HepG2 (cell line): ENCODE data around the gene MCM3. TPM values are rescaled to one million over a fixed set of nuclear protein-coding genes. Genes with fewer than 3 reads are reported as not detected.

ENCODE experiments used
- ASH2L ChIP-seq: fragments of 300-600, 200-600 bp; sonication (generic); IDR thresholded peaks from 2 replicates; pipeline ENCODE4 v1.7.0; 2017; ENCODE audit warnings: low read depth, mild to moderate bottlenecking, moderate library complexity, mixed read lengths, low read length; ENCODE audit not compliant: insufficient read length
- CBFB ChIP-seq: sonication (generic); formaldehyde crosslinking; IDR thresholded peaks from 2 replicates; pipeline ENCODE4 v1.4.0; 2020; ENCODE audit warnings: missing genetic modification reagents
- CCDC6 ChIP-seq: sonication (generic); formaldehyde crosslinking; IDR thresholded peaks from 2 replicates; pipeline ENCODE4 v1.8.1; 2022; ENCODE audit warnings: mild to moderate bottlenecking, missing genetic modification reagents, moderate library complexity
- CHD4 ChIP-seq: fragments of 200-600 bp; sonication (generic); IDR thresholded peaks from 2 replicates; pipeline ENCODE4 v1.7.0; 2017; ENCODE audit warnings: mild to moderate bottlenecking, low read length, borderline replicate concordance
- DPF2 ChIP-seq: sonication (generic); formaldehyde crosslinking; IDR thresholded peaks from 2 replicates; pipeline ENCODE4 v1.4.0; 2020; ENCODE audit warnings: mild to moderate bottlenecking, low read depth, missing genetic modification reagents, borderline replicate concordance
- KDM5A ChIP-seq: fragments of 200-600 bp; sonication (generic); IDR thresholded peaks from 2 replicates; pipeline ENCODE4 v1.7.0; 2018; ENCODE audit warnings: antibody characterized with exemption, mild to moderate bottlenecking, low read length, borderline replicate concordance
- NFIB ChIP-seq: sonication (generic); formaldehyde crosslinking; IDR thresholded peaks from 2 replicates; pipeline ENCODE4 v1.9.0; 2021; ENCODE audit warnings: missing genetic modification reagents, mild to moderate bottlenecking, borderline replicate concordance
- NFIC ChIP-seq: IDR thresholded peaks from 2 replicates; pipeline ENCODE4 v1.6.1; 2012; ENCODE audit warnings: mild to moderate bottlenecking, low read length, inconsistent platforms
- POLR2G ChIP-seq: fragments of 200-400 bp; formaldehyde crosslinking; IDR thresholded peaks from 2 replicates; pipeline ENCODE4 v1.6.1; 2018; ENCODE audit warnings: mild to moderate bottlenecking, low read depth, low read length, moderate library complexity
- PRDM15 ChIP-seq: sonication (generic); formaldehyde crosslinking; IDR thresholded peaks from 2 replicates; pipeline ENCODE4 v1.4.0; 2020; ENCODE audit warnings: missing genetic modification reagents
- RBM22 ChIP-seq: fragments of 200-400 bp; formaldehyde crosslinking; optimal IDR thresholded peaks from 2 replicates; pipeline ENCODE3; 2017; ENCODE audit warnings: mild to moderate bottlenecking, low read length, moderate library complexity
- SNRNP70 ChIP-seq: fragments of 200-400 bp; formaldehyde crosslinking; IDR thresholded peaks from 2 replicates; pipeline ENCODE4 v1.6.1; 2017; ENCODE audit warnings: mild to moderate bottlenecking, low read depth, low read length, moderate library complexity
- SRY ChIP-seq: sonication (generic); formaldehyde crosslinking; IDR thresholded peaks from 2 replicates; pipeline ENCODE4 v1.8.0; 2022; ENCODE audit warnings: mild to moderate bottlenecking, missing genetic modification reagents
- TBX2 ChIP-seq: sonication (generic); formaldehyde crosslinking; IDR thresholded peaks from 2 replicates; pipeline ENCODE4 v1.5.0; 2020; ENCODE audit warnings: missing genetic modification reagents, mild to moderate bottlenecking, borderline replicate concordance
- TCF7 ChIP-seq: sonication (generic); IDR thresholded peaks from 2 replicates; pipeline ENCODE4 v1.6.1; 2016; ENCODE audit warnings: antibody characterized with exemption, low read depth
- THRA ChIP-seq: sonication (generic); formaldehyde crosslinking; IDR thresholded peaks from 2 replicates; pipeline ENCODE4 v1.4.0; 2020; ENCODE audit warnings: missing genetic modification reagents, borderline replicate concordance
- THYN1 ChIP-seq: sonication (generic); formaldehyde crosslinking; IDR thresholded peaks from 2 replicates; pipeline ENCODE4 v1.8.1; 2023; ENCODE audit warnings: low read depth, mild to moderate bottlenecking, moderate library complexity, missing genetic modification reagents, borderline replicate concordance
- TOPORS ChIP-seq: sonication (generic); formaldehyde crosslinking; IDR thresholded peaks from 2 replicates; pipeline ENCODE4 v1.8.0; 2023; ENCODE audit warnings: mild to moderate bottlenecking, missing genetic modification reagents
- ZKSCAN8 ChIP-seq: IDR thresholded peaks from 2 replicates; pipeline ENCODE4 v1.6.1; 2016; ENCODE audit warnings: borderline replicate concordance, missing genetic modification reagents, missing compliant biosample characterization
- ZNF124 ChIP-seq: sonication (generic); formaldehyde crosslinking; IDR thresholded peaks from 2 replicates; pipeline ENCODE4 v1.4.0; 2020; ENCODE audit warnings: missing genetic modification reagents
- ZNF20 ChIP-seq: sonication (generic); formaldehyde crosslinking; IDR thresholded peaks from 2 replicates; pipeline ENCODE4 v1.4.0; 2020; ENCODE audit warnings: mild to moderate bottlenecking, moderate library complexity, missing genetic modification reagents
- ZNF34 ChIP-seq: sonication (generic); formaldehyde crosslinking; IDR thresholded peaks from 2 replicates; pipeline ENCODE4 v1.4.0; 2020; ENCODE audit warnings: mild to moderate bottlenecking, missing genetic modification reagents, borderline replicate concordance
- ZNF784 ChIP-seq: sonication (generic); formaldehyde crosslinking; IDR thresholded peaks from 2 replicates; pipeline ENCODE4 v1.5.1; 2020; ENCODE audit warnings: missing genetic modification reagents, mild to moderate bottlenecking, borderline replicate concordance
- ZNF792 ChIP-seq: IDR thresholded peaks from 2 replicates; pipeline ENCODE4 v1.6.1; 2016
- polyA plus RNA-seq, 8 experiments: library from polyadenylated mRNA; depleted of rRNA in 3 of 8; stranded (reverse) in 7 of 8; unstranded in 1 of 8; fragments of >200 nt; fragmentation: Illumina TruSeq in 4 of 8; extraction: Trizol in 4 of 8; gene quantifications; 2 replicates each; pipeline versions ENCODE4 v1.2.1 to v1.2.3, GENCODE V29; 2011 to 2016; ENCODE audit warnings: low read depth in 4 of 8, missing spikeins in 1 of 8, mixed read lengths in 1 of 8; ENCODE audit not compliant: insufficient read depth in 1 of 8
- total RNA-seq, 5 experiments: library from RNA; depleted of rRNA; stranded (reverse); fragments of >200 nt; fragmentation: Illumina TruSeq; extraction: Trizol; gene quantifications; 2 replicates each; pipeline ENCODE4 v1.2.3, GENCODE V29; 2016; ENCODE audit warnings: low read depth in 1 of 5

MCM3 gene
- total and polyA plus RNA-seq, 2 of the 13 experiments (the other 11 are each of a cell fraction or from before 2014, with no cell fraction given) = 164 to 288 TPM

- TF ChIP-seq ZNF34 (CRISPR knock-in tag) (0 out of 2 replicates have a peak, but pooled peaks have one; percentile 15), ZNF792 (0 out of 2 replicates have a peak, but pooled peaks have one; percentile 13), ASH2L (no peak), NFIB (CRISPR knock-in tag) (no peak), TCF7 (no peak), CHD4 (no peak), SNRNP70 (no peak), DPF2 (CRISPR knock-in tag) (no peak), PRDM15 (CRISPR knock-in tag) (no peak), CCDC6 (CRISPR knock-in tag) (peak; percentile 29; the same call in 1 of the 2 replicates), RBM22 (peak; percentile 36), KDM5A (no peak), ZKSCAN8 (CRISPR knock-in tag) (0 out of 2 replicates have a peak, but pooled peaks have one; percentile 3), ZNF20 (CRISPR knock-in tag) (no peak), SRY (no peak), THYN1 (CRISPR knock-in tag) (peak; percentile 91; the same call in 1 of the 2 replicates), THRA (peak; percentile 34; the same call in 1 of the 2 replicates), ZNF784 (0 out of 2 replicates have a peak, but pooled peaks have one; percentile 8), CBFB (CRISPR knock-in tag) (0 out of 2 replicates have a peak, but pooled peaks have one; percentile 1), NFIC (no peak), TBX2 (no peak), TOPORS (CRISPR knock-in tag) (0 out of 2 replicates have a peak, but pooled peaks have one; percentile 32), POLR2G (peak; percentile 43; the same call in 1 of the 2 replicates), ZNF124 (peak; percentile 20; the same call in 1 of the 2 replicates)
These were observed 42.2 kb upstream of the MCM3 start (continued) for GRCh38 chr6:52326540-52327364.
